ENCODE data around the gene IP6K3. TPM values are rescaled to one million over a fixed set of nuclear protein-coding genes. Genes with fewer than 3 reads are reported as not detected.
A peak's percentile ranks its signal among the peaks of the same experiment; 100 is the strongest.

Gene IP6K3
- total and polyA plus RNA-seq, 2 donors (not counting 1 experiment from before 2014, with no cell fraction given) = not detected

DNA sequence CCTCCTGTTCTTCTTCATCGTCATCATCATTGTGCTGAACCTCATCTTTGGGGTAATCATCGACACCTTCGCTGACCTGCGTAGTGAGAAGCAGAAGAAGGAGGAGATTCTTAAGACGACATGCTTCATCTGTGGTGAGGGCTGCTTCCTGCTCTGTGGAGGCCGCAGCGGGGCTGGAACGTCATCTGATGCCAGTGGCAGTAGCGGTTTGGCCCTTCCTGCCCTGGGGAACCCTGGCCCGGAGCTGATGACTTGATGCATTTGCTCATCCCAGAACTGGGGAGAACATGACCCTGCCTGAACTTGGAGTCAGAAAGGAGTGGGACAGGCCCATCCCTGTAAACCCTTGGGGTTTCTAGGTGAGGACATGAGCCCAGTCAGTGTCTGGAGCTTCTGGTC is 53.9 kb downstream of the IP6K3 start:
- DNase-seq = peak; percentile 85
- Histone ChIP-seq H3K9ac (ENCODE audit: low read length) (peak overlapping the region; percentile 17), H2AFZ (ENCODE audit: insufficient read depth, low read depth, low read length, poor library complexity, severe bottlenecking) (peak overlapping the region; percentile 47), H3K9me3 (ENCODE audit: control extremely low read depth in 1 of 3, control insufficient read depth in 2 of 3, insufficient read depth in 1 of 3, low read length in 2 of 3) (no peaks in the 10 kb centered on the region), H3K4me2 (replicated peaks; ENCODE audit: low read depth, low read length, poor library complexity, severe bottlenecking) (peak overlapping the region; percentile 82), H4K20me1 (ENCODE audit: control insufficient read depth, insufficient read depth, low read length, poor library complexity, severe bottlenecking) (no peaks in the 10 kb centered on the region), H3K27me3 (replicated peaks in 1 of 4; ENCODE audit: control extremely low read depth in 1 of 4, control insufficient read depth in 3 of 4, insufficient read depth in 4 of 4, low read length in 3 of 4) (no peaks in the 10 kb centered on the region), H3K4me3 (ENCODE audit: control extremely low read depth in 1 of 5, extremely low read depth in 1 of 5, insufficient read depth in 1 of 5, low read depth in 2 of 5, low read length in 4 of 5) (no peak overlapping the region), H3K4me1 (ENCODE audit: control insufficient read depth in 2 of 2, insufficient read depth in 2 of 2, low read length in 2 of 2) (peaks cover 56 to 61% of the 10 kb centered on the region in 2 donors), H3K79me2 (ENCODE audit: control insufficient read depth, insufficient read depth, low read length) (no peaks in the 10 kb centered on the region), H3K36me3 (replicated peaks in 1 of 2; ENCODE audit: control extremely low read depth in 1 of 2, control insufficient read depth in 1 of 2, extremely low read depth in 1 of 2, insufficient read depth in 2 of 2, low read length in 1 of 2) (peaks cover 0 to 46% of the 10 kb centered on the region in 2 experiments), H3K27ac (ENCODE audit: low read length in 2 of 2) (peak overlapping the region; percentile 88 to 91)
- CTCF ChIA-PET = interaction anchor here (0.6 to 3.5 kb wide), 8 partner anchors 8 to 1064 kb away, joined by 3 to 15 read pairs (median 6); partner anchors contain the start of gene ITPR3
- Mint-ChIP-seq H3K27me3 (no peaks in the 10 kb centered on the region), H3K9me3 (ENCODE audit: insufficient read depth) (no peaks in the 10 kb centered on the region), H3K27ac (peak overlapping the region; percentile 99), H3K4me1 (peaks cover 54% of the 10 kb centered on the region), H3K4me3 (peak overlapping the region; percentile 73)
- POLR2A ChIA-PET = interaction anchor here (0.6 kb wide), 1 partner anchor 435 kb away, joined by 8 read pairs; no protein-coding TSS in a partner anchor
- WGBS (ENCODE audit: insufficient coverage) = 1% methylated on average over 10 of the region's 10 CpGs
- peak; percentile 71 for ATAC-seq (ENCODE audit: low read depth)
- intact Hi-C loops (cut with micrococcal nuclease) = no loop called here
- no peak for TF ChIP-seq EZH2 (IDR thresholded peaks at IDR 0.05; ENCODE audit: borderline replicate concordance, insufficient read depth, low read depth, low read length, poor library complexity, severe bottlenecking)
- TF ChIP-seq, protein P1, sequence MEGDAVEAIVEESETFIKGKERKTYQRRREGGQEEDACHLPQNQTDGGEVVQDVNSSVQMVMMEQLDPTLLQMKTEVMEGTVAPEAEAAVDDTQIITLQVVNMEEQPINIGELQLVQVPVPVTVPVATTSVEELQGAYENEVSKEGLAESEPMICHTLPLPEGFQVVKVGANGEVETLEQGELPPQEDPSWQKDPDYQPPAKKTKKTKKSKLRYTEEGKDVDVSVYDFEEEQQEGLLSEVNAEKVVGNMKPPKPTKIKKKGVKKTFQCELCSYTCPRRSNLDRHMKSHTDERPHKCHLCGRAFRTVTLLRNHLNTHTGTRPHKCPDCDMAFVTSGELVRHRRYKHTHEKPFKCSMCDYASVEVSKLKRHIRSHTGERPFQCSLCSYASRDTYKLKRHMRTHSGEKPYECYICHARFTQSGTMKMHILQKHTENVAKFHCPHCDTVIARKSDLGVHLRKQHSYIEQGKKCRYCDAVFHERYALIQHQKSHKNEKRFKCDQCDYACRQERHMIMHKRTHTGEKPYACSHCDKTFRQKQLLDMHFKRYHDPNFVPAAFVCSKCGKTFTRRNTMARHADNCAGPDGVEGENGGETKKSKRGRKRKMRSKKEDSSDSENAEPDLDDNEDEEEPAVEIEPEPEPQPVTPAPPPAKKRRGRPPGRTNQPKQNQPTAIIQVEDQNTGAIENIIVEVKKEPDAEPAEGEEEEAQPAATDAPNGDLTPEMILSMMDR (IDR thresholded peaks at IDR 0.05) = no peak

DNA sequence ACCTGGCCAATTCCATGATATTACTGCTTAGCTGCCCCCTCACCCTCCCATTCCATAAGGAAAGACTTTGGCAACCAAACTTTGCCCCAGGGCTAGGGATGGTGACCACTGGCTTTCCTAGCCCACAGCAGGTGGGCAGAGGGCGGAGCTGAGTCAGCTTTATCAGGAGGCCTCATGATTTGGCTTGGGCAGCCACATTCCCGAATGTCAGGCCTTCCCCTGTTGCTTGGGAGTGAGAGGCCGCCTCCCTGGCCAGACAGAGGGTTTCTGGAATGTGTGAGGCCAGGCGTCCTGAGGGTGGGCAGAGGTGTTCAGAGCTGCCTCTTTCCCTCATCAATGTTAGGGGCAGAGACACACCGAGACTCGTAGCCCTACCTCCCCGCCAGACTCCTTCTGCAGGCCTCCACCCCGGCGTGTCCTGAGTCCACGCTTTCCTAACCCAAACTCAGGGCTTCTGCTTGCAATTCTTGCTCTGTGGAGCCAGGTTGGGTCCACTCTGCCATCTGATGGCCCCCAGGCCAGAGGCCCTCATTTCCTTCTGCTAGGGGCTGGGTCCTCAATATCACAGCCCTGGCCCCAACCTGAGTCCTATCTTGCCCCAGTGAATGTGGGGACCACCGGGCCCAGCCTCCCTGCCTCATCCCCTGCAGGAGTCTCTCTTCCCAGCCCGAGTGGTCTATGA is 54.5 kb downstream of the IP6K3 start:
- peaks cover 51 to 55% of the 10 kb centered on the region in 2 donors for H3K4me1 ChIP-seq (ENCODE audit: control insufficient read depth in 2 of 2, insufficient read depth in 2 of 2, low read length in 2 of 2)
- CTCF ChIA-PET = interaction anchor here (0.6 to 3.9 kb wide), 7 partner anchors 9 to 1064 kb away, joined by 4 to 23 read pairs (median 9); no protein-coding TSS in a partner anchor
- DNase-seq (no peak), ATAC-seq (ENCODE audit: low read depth) (no peak)
- intact Hi-C loops (cut with micrococcal nuclease) = no loop called here
- Mint-ChIP-seq H3K27ac (peak overlapping the region; percentile 99), H3K4me1 (peaks cover 48% of the 10 kb centered on the region), H3K27me3 (no peaks in the 10 kb centered on the region), H3K4me3 (peak overlapping the region; percentile 73), H3K9me3 (ENCODE audit: insufficient read depth) (no peaks in the 10 kb centered on the region)
- H3K9me3 ChIP-seq (ENCODE audit: control extremely low read depth in 1 of 3, control insufficient read depth in 2 of 3, insufficient read depth in 1 of 3, low read length in 2 of 3) = no peaks in the 10 kb centered on the region
- no peak overlapping the region for H3K9ac ChIP-seq (ENCODE audit: low read length)
- H3K27ac ChIP-seq (ENCODE audit: low read length in 2 of 2) = peak overlapping the region; percentile 88 to 91
- WGBS (ENCODE audit: insufficient coverage) = 87% methylated on average over 11 of the region's 12 CpGs
- POLR2A ChIA-PET = interaction anchor here (0.6 kb wide), 2 partner anchors 374 to 434 kb away, joined by 4 to 8 read pairs; no protein-coding TSS in a partner anchor
- TF ChIP-seq EZH2 (IDR thresholded peaks at IDR 0.05; ENCODE audit: borderline replicate concordance, insufficient read depth, low read depth, low read length, poor library complexity, severe bottlenecking) = no peak
- TF ChIP-seq, protein P1 (IDR thresholded peaks at IDR 0.05) = no peak
- H3K27me3 ChIP-seq (replicated peaks in 1 of 4; ENCODE audit: control extremely low read depth in 1 of 4, control insufficient read depth in 3 of 4, insufficient read depth in 4 of 4, low read length in 3 of 4) = no peaks in the 10 kb centered on the region
- no peaks in the 10 kb centered on the region for H3K79me2 ChIP-seq (ENCODE audit: control insufficient read depth, insufficient read depth, low read length)
- peak overlapping the region; percentile 47 for H2AFZ ChIP-seq (ENCODE audit: insufficient read depth, low read depth, low read length, poor library complexity, severe bottlenecking)
- no peak overlapping the region for H3K4me3 ChIP-seq (ENCODE audit: control extremely low read depth in 1 of 5, extremely low read depth in 1 of 5, insufficient read depth in 1 of 5, low read depth in 2 of 5, low read length in 4 of 5)
- H4K20me1 ChIP-seq (ENCODE audit: control insufficient read depth, insufficient read depth, low read length, poor library complexity, severe bottlenecking) = no peaks in the 10 kb centered on the region
- peaks cover 0 to 51% of the 10 kb centered on the region in 2 experiments for H3K36me3 ChIP-seq (replicated peaks in 1 of 2; ENCODE audit: control extremely low read depth in 1 of 2, control insufficient read depth in 1 of 2, extremely low read depth in 1 of 2, insufficient read depth in 2 of 2, low read length in 1 of 2)
- H3K4me2 ChIP-seq (replicated peaks; ENCODE audit: low read depth, low read length, poor library complexity, severe bottlenecking) = peak overlapping the region; percentile 82
